Fibroblast of peridontal ligament (primary cell): ENCODE results near the gene SPHK2.
A peak's percentile ranks its signal among the peaks of the same experiment; 100 is the strongest.

Experiments used
- DNase-seq: peaks from one replicate; pipeline ENCODE4 v3.0.0-alpha.2; 2010; ENCODE audit errors: extremely low read depth

SPHK2 gene

DNA sequence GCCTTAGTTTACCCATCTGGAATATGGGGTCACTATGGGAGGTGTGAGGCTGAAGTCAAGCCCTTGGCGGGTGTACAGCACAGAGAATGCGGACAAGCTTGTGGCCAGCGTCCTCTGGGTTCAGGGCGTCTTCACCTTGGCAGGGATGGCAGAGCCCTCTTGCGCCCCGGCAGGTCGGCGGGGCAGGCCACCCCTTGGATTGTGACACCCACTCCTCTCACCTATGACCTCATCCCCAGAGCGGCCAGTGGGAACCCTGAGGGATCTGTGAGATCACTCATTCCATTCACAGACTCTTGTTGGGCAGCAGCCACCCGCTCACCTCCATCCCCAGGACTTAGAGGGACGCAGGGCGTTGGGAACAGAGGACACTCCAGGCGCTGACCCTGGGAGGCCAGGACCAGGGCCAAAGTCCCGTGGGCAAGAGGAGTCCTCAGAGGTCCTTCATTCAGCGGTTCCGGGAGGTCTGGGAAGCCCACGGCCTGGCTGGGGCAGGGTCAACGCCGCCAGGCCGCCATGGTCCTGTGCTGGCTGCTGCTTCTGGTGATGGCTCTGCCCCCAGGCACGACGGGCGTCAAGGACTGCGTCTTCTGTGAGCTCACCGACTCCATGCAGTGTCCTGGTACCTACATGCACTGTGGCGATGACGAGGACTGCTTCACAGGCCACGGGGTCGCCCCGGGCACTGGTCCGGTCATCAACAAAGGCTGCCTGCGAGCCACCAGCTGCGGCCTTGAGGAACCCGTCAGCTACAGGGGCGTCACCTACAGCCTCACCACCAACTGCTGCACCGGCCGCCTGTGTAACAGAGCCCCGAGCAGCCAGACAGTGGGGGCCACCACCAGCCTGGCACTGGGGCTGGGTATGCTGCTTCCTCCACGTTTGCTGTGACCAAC, 12.6 kb upstream of the SPHK2 start, which contains the start of gene SPACA4:
Gene SPACA4, plus strand, starts transcription at position 280 of the 896 bp plus-strand sequence. Its CDS starts 237 bp downstream, at position 517.
- DNase-seq, result no peak

- DNase-seq, result no peak
Observed at GRCh38 chr19:48607359-48607755, 11.9 kb upstream of the SPHK2 start.

GRCh38 chr19:48608798-48609263, 10.5 kb upstream of the SPHK2 start:
- peak; percentile 44 for DNase-seq

- no peak for DNase-seq
Observed at GRCh38 chr19:48609571-48610108, 9.7 kb upstream of the SPHK2 start.

DNA sequence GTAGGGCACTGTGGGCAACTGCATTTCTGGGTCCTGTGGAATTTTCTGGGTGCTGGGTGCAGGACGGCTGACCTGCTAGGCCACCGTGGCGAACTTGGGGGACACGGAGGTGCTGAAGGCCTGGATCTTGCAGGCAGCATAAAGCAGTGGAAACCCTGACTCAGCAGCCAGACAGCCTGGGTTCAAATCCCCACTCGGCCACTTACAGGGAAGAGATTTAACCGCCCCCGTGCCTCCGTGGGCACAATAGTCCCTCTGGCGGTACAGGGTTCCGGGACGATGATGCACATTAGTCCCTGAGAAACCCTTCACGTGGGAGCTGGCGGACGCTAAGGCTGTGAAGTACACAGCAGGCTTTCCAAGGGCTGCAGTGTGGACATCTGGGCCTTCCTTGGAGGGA, 7.4 kb upstream of the SPHK2 start:
- DNase-seq, result no peak

DNA sequence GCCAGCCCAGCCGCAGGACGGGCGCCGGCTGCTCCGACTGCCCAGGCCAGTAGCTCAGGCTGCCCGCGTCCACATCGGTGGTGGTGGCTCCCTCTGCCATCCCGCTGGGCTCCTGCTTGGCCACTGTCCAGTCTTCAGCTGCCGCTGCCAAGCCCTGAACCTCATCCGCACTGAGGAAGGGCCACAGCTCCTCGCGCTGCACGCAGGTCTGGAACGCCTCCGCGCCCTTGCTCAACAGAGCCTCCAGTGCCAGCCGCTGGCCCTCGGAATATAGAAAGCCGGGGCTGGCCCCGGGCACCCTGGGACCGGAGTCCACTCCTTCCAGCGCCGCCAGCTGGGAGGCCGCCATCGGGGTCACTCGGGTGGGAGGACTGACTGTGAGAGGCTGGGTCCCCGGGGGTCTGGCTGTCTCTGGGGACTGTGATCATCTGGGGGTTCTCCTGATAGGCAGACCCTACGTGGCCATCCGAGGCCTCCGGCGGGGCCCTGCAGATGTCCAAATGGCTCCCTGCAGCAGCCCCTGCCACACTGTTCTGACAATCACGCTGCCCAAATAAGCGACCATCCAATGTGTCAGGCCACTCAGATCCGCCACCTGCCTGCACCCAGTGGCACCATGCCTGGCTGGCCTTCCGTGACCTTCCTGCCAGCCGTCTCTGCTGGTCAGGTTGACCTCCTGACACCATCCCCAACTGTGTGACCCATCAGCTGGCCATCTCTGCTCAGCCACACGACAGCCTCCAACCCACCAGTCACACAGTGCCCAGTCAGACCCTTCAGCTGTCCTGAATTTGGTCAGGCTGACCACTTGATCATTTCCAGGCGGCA, 6.1 kb upstream of the SPHK2 start:
- DNase-seq, result no peak

GRCh38 chr19:48613852-48614435, 5.4 kb upstream of the SPHK2 start:
- DNase-seq, result no peak

DNA sequence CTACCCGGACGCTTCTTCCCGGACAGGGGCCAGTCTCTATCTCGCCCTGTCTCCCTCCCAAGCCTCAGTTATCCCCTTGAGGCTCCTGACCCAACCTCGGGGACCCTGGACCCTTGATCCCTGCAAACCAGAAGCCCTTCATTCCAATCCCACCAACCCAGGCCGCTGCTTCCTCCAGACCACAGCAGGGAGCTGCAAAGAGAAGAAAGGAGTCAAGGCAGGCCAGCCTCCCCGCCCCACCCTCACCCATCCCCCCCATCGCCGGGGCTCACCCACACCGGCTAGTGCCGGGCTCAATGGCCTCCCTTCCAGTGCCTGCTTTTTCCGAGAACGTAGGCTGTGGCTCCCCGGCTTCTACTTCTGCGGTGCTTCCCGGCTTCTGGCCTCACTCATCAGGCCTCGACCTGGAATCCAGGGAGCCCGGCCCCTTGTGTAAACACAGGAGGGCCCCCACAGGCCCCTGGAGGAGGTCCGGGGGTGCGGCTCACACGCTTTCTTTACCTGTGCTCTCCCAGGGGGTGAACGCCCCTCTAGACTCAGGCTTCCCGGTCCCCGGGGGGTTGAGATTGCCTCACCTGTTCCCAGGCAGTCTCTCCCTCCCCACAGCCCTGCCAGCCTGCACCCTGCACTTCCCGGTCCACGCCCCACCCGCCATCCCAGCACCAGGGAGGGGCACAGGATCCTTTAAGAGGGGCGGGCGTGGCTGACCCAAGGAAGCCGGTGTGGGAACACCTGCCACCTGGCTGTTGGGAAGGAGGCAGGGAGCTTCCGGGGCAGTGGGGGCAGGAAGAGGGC, 4.7 kb upstream of the SPHK2 start, which contains the start of gene FAM83E:
Gene FAM83E, minus strand, starts transcription at position 641 of the 795 bp plus-strand sequence. CDS start 1,704 bp downstream, outside the sequence.
- no peak for DNase-seq

GRCh38 chr19:48615231-48616040, 3.9 kb upstream of the SPHK2 start:
- no peak for DNase-seq

DNA sequence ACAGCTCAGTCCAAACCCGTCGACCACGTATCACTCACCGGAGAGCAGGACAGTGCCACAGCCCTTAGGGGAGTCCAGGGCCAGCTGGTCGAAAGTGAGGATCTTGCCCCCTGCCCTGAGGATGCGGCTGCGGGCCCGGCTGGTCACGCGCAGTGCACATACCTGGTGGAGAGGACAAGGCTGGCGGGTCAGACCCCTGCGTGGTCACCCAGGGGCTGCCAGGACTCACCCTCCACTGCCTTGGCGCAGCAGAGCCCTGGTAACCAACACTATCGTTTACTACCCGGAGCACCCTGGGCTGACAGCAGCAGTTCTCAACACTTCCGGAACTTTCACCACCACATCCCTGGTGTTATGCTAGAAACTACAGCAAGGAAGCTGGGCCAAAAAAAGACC, 3.3 kb upstream of the SPHK2 start:
- no peak for DNase-seq

- DNase-seq, result no peak
Observed at GRCh38 chr19:48616491-48617056, 2.7 kb upstream of the SPHK2 start.

DNA sequence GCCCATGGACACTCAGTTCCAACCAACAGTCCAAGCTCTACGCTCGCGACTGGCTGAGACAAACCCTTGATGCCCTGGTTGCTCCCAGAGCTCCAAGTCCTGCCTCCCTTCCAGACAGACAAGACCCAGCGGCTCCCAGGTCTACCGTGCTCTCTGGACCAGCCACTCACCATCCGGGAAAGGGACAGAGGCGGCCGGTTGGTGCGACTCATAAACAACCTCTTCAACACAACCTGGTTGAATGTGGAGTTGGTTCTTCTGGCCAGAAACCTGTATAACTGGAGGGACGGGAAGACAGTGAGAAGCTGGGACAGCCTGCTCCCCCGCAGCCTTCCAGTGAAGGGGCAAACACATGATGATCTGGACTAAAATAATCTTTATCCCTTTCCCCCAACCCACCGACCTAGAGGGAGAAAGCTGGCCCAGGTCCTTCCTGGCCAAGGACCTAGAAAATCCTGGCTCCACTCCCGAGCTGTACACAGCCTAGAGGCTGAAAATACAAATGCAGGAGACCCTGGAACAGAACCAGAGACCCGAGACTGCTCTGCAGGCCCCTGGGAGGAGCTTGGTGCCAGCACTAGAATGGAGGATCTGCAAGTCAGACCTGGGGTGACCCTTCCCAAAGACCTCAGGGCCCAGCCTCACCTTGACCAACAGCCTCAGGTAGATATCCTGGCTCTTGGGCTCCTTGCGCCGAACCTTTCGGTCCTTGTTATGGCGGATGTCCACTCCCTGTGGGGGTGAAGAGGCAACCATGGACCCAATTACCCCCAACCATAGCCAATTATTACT, 2.0 kb upstream of the SPHK2 start:
- DNase-seq, result peak; percentile 39

GRCh38 chr19:48618278-48618915, 909 bp upstream of the SPHK2 start:
- no peak for DNase-seq

- peak; percentile 50 for DNase-seq
Observed at GRCh38 chr19:48619692-48620585, 633 bp downstream of the SPHK2 start.

GRCh38 chr19:48623556-48624066, 4.3 kb downstream of the SPHK2 start:
- no peak for DNase-seq

DNA sequence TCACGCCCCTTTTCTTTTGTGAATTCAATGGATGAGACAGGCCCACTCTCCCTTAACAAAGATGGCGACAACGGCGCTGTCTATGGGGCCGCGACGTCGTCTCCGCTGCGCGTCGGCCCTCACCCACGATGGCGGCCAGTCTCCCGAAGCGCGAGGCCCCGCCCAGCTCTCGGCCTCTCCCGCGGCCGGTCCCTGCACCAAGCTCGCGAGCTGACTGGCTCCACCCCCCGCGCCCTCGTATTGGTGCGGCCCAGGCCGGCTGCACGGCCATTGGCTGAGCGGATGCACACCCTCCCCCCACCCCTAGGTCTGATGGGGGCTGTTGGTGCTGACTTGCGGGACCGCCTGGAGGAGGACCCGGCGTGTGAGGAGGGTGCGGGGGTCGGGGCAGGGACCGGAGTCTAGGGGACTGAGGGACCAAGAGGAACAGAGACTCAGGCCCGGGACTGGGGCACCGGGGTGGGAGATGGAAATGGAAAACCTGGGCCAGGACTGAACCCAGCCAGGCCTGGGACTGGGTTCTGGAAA, 4.8 kb downstream of the SPHK2 start:
- peak; percentile 95 for DNase-seq
